Tibial artery (tissue), 4 donors: ENCODE measurements around the gene NALCN.

Experiments
- DNase-seq, 2 donors: peaks; one replicate each; pipeline ENCODE4 v3.0.0-alpha.2; 2019
- H3K27ac ChIP-seq, 2 donors: fragments of 200-600 bp; sonication (generic) in 1 of 2; 1 replicate in 1 of 2; 2 replicates in 1 of 2; pipeline ENCODE4 v1.5.1; 2018 to 2019; ENCODE audit warnings: mild to moderate bottlenecking in 1 of 2
- H3K27me3 ChIP-seq, 2 donors: fragments of 200-600 bp; sonication (generic) in 1 of 2; one replicate each; pipeline versions ENCODE4 v1.5.1 to v1.6.0; 2016 to 2019
- H3K36me3 ChIP-seq, 3 donors: fragments of 200-600 bp; sonication (generic) in 2 of 3; one replicate each; pipeline ENCODE4 v1.5.1; 2016 to 2019; ENCODE audit warnings: mild to moderate bottlenecking in 2 of 3
- H3K4me1 ChIP-seq, 4 donors: fragments of 200-600 bp; sonication (generic) in 2 of 4; 1 replicate in 3 of 4; 2 replicates in 1 of 4; pipeline ENCODE4 v1.5.1; 2016 to 2019
- H3K4me3 ChIP-seq, 2 donors: fragments of 200-600 bp; sonication (generic) in 1 of 2; 1 replicate in 1 of 2; 2 replicates in 1 of 2; pipeline ENCODE4 v1.5.1; 2018 to 2019; ENCODE audit warnings: mild to moderate bottlenecking in 2 of 2
- H3K9me3 ChIP-seq, 3 donors: fragments of 200-600 bp; sonication (generic) in 1 of 3; one replicate each; pipeline ENCODE4 v1.5.1; 2016 to 2019
- CTCF ChIP-seq, 2 experiments: fragments of 200-600 bp in 1 of 2; fragments of 450-650 bp in 1 of 2; IDR thresholded peaks; one replicate each; pipeline ENCODE4 v1.5.1; 2017 to 2019; ENCODE audit warnings: antibody characterized with exemption in 2 of 2, mild to moderate bottlenecking in 1 of 2, moderate library complexity in 1 of 2
- intact Hi-C: fragments of 100-400 bp; cut with DNase I; formaldehyde crosslinking; loops from one replicate; pipeline ENCODE4 v1.15.0; 2023; ENCODE audit warnings: low total_unique reads

The NALCN gene

GRCh38 chr13:101053301-101054093, 362.8 kb downstream of the NALCN start:
- H3K27ac ChIP-seq, result no peak overlapping the region
- intact Hi-C loops, result no loop called here

DNA sequence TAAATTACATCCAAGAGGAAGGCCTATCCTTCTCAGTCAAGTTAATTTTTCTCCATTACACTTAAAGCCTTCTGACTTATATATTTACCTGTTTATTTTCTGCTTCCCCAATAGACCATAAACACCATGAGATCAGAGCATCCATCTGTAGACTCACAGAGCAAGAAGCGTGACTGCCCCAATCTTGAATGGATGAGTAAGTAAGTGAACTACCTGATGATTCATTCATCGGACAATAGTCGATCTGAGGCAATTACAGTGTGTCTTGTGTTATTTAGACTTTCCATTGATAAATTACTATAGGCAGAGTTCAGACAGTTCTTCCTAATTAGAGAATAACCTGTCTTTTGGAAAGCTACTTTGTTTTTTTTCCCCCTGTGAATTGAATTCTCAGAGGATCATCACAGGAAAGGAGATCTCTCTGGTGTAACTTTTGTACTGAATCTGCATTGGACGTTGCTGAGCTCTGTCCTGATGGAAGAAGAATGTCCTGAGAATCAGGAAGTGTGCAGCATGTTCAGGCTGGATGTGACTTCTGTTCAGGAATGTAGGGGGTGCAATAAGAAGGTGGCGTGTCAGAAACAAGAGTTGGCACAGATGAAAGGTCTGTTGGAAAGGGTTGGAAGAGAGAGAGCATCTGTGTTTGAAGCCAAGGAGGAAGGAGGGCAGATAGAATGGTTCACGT, 367.0 kb downstream of the NALCN start:
- intact Hi-C loops, result no loop called here
- no peak overlapping the region for H3K27ac ChIP-seq
- H3K4me1 ChIP-seq, result no peaks in the 10 kb centered on the region
- no peak overlapping the region for H3K4me3 ChIP-seq
- H3K27me3 ChIP-seq, result no peaks in the 10 kb centered on the region
- TF ChIP-seq CTCF (IDR thresholded peaks at IDR 0.05), result no peak
- no peaks in the 10 kb centered on the region for H3K36me3 ChIP-seq
- peaks cover 0 to 14% (median 3%) of the 10 kb centered on the region in 3 donors for H3K9me3 ChIP-seq
- DNase-seq, result no peak

More at GRCh38 chr13:101053301-101054093, 362.8 kb downstream of the NALCN start:
- Histone ChIP-seq H3K4me3 (no peak overlapping the region), H3K9me3 (no peaks in the 10 kb centered on the region), H3K36me3 (peaks cover 10 to 19% (median 18%) of the 10 kb centered on the region in 3 donors), H3K4me1 (no peaks in the 10 kb centered on the region), H3K27me3 (no peaks in the 10 kb centered on the region)
- DNase-seq, result no peak
- no peak for TF ChIP-seq CTCF (IDR thresholded peaks at IDR 0.05)

GRCh38 chr13:101036546-101036945, 379.8 kb downstream of the NALCN start:
- Histone ChIP-seq H3K4me3 (no peak overlapping the region), H3K27me3 (no peaks in the 10 kb centered on the region), H3K9me3 (peaks cover 0 to 4% (median 0%) of the 10 kb centered on the region in 3 donors), H3K27ac (no peak overlapping the region), H3K4me1 (no peaks in the 10 kb centered on the region), H3K36me3 (no peaks in the 10 kb centered on the region)
- intact Hi-C loops, result no loop called here
- DNase-seq, result no peak
- no peak for TF ChIP-seq CTCF (IDR thresholded peaks at IDR 0.05)

DNA sequence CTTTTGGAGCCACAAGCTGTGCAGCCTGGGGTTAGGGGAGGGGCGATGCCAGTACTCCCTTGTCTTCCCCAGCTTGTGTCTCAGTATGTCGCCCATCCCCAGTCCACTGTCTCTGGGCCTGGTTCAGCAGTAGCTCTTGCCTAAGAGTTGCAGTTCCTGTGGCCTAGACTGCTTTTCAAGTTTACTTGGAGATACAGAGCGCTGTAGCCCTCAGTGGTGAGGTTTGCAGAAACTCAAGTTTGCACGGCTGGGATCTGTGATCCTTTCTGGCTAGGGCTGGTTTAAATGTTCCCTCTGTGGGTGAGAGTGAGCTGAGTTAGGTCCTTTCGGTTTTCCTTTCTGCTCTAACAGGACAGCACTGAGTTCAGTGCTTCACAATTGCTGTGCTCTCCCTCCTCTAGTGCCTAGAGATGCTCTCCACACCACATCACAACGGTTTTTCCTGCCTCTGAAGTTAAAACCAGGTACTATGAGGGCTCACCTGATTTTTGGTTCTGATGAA, 381.1 kb downstream of the NALCN start:
- Histone ChIP-seq H3K4me1 (no peaks in the 10 kb centered on the region), H3K27ac (no peak overlapping the region), H3K9me3 (no peaks in the 10 kb centered on the region), H3K36me3 (no peaks in the 10 kb centered on the region), H3K27me3 (no peaks in the 10 kb centered on the region), H3K4me3 (no peak overlapping the region)
- intact Hi-C loops, result no loop called here
- no peak for TF ChIP-seq CTCF (IDR thresholded peaks at IDR 0.05)
- no peak for DNase-seq

GRCh38 chr13:101026736-101027398, 389.4 kb downstream of the NALCN start:
- no peak for DNase-seq
- H3K27ac ChIP-seq, result no peak overlapping the region

More at GRCh38 chr13:101026736-101027398, 389.4 kb downstream of the NALCN start:
- no peak for TF ChIP-seq CTCF (IDR thresholded peaks at IDR 0.05)
- Histone ChIP-seq H3K27me3 (no peaks in the 10 kb centered on the region), H3K9me3 (no peaks in the 10 kb centered on the region), H3K4me1 (no peaks in the 10 kb centered on the region), H3K4me3 (no peak overlapping the region), H3K36me3 (no peaks in the 10 kb centered on the region)
- intact Hi-C loops, result no loop called here
